Adrenal gland (tissue), 19 donors: ENCODE data around the gene HS2ST1. TPM values are rescaled to one million over a fixed set of nuclear protein-coding genes. Genes with fewer than 3 reads are reported as not detected.
A peak's percentile ranks its signal among the peaks of the same experiment; 100 is the strongest.
"Not testable (repeated sequence)": the region's sequence is repeated elsewhere in the genome, so short reads cannot be mapped to it uniquely, and the experiment has no call there.

Experiments used
- DNase-seq, 7 donors: peaks; one replicate each; pipeline ENCODE4 v3.0.0-alpha.2; 2019 to 2020
- H3K27ac ChIP-seq, 5 donors: fragments of 200-600 bp; sonication (generic) in 4 of 5; 1 replicate in 3 of 5; 2 replicates in 2 of 5; pipeline versions ENCODE4 v1.5.1 to v1.8.0; 2016 to 2020; ENCODE audit warnings: mild to moderate bottlenecking in 1 of 5
- H3K27me3 ChIP-seq: fragments of 200-600 bp; 2 replicates; pipeline ENCODE4 v1.8.0; 2021
- H3K36me3 ChIP-seq, 2 donors: fragments of 200-600 bp; replicated peaks in 1 of 2; 1 replicate in 1 of 2; 2 replicates in 1 of 2; pipeline versions ENCODE4 v1.5.1 to v1.8.0; 2018 to 2022
- H3K4me1 ChIP-seq, 2 donors: fragments of 200-600 bp; replicated peaks in 1 of 2; 1 replicate in 1 of 2; 2 replicates in 1 of 2; pipeline versions ENCODE4 v1.5.1 to v1.8.0; 2018 to 2021
- H3K4me3 ChIP-seq, 4 donors: fragments of 200-600 bp; sonication (generic) in 3 of 4; one replicate each; pipeline ENCODE4 v1.5.1; 2016 to 2018
- H3K9me3 ChIP-seq, 3 donors: fragments of 200-600 bp; sonication (generic) in 1 of 3; replicated peaks in 1 of 3; 1 replicate in 2 of 3; 2 replicates in 1 of 3; pipeline versions ENCODE4 v1.5.1 to v1.8.0; 2016 to 2021
- POLR2A ChIP-seq, 2 donors: fragments of 450-650 bp; IDR thresholded peaks; one replicate each; pipeline ENCODE4 v1.6.1; 2017; ENCODE audit warnings: antibody characterized with exemption in 2 of 2, mild to moderate bottlenecking in 2 of 2, moderate library complexity in 1 of 2
- WGBS, 4 donors: extraction: QIAGEN DNeasy Blood & Tissue Kit in 2 of 4; methylation state at CpG; one replicate each; pipeline versions ENCODE4 v1.1.5 to v1.1.7; 2013 to 2017; 5-methylcytosine and 5-hydroxymethylcytosine counted together
- intact Hi-C, 2 donors: fragments of 100-400 bp; cut with DNase I; formaldehyde crosslinking; loops; one replicate each; pipeline versions ENCODE4 v1.14.1 to v1.15.0; 2022 to 2023
- long read RNA-seq, 10 donors: library from polyadenylated mRNA in 3 of 10; unstranded in 2 of 10; stranded (forward) in 1 of 10; transcript quantifications; one replicate each; pipeline ENCODE4 v2.0.0 and lab custom pipeline, GENCODE V29; 2021 to 2026
- polyA plus RNA-seq, 3 donors: library from polyadenylated mRNA; stranded (reverse); fragments of 200-250 nt in 2 of 3; fragments of 350-450 nt in 1 of 3; fragmentation: Illumina TruSeq in 1 of 3; extraction: RNeasy Lipid Tissue Mini Kit (QIAGEN cat#74804) in 1 of 3; gene quantifications; one replicate each; pipeline ENCODE4 v1.2.3, GENCODE V29; 2013 to 2014
- total RNA-seq, 9 donors: library from RNA; depleted of rRNA in 4 of 9; stranded (reverse); fragments of >200 nt in 4 of 9; fragments of 120-200 nt in 1 of 9; fragmentation: NEBNext Ultra II Directional in 1 of 9; extraction: Animal tissue kit (Norgen Biotek cat#: 25700) in 1 of 9; gene quantifications; one replicate each; pipeline versions ENCODE4 v1.1.0 to v1.2.4, GENCODE V29; 2013 to 2023
- TF ChIP-seq, protein P1 (sequence below), 6 experiments: fragments of 450-650 bp in 4 of 6; fragments of 200-600 bp in 2 of 6; sonication (generic) in 1 of 6; IDR thresholded peaks; 1 replicate in 5 of 6; 2 replicates in 1 of 6; pipeline versions ENCODE4 v1.5.1 to v1.8.0; 2016 to 2021; ENCODE audit warnings: antibody characterized with exemption in 6 of 6, mild to moderate bottlenecking in 2 of 6, moderate library complexity in 1 of 6
- donor health status: healthy with polysubstance abuse.
- donor health status: Bipolar disorder and iron deficiency.
- donor health status: DM: yes; HTN: yes; CAD: no.
- donor health status: DM: no; HTN: no; CAD: no.
- donor health status: DM: no; HTN: no; CAD: no.
- donor health status: DM: yes; HTN: yes; CAD: no.

HS2ST1 gene
- total RNA-seq (100 to 1,000 TPM in 1 of 9 donors, 10 to 100 TPM in 8; 36.7 to 131 (median 49.0) TPM), polyA plus RNA-seq (10 to 100 TPM; 11.2 to 60.4 (median 12.9) TPM)
- long read RNA-seq, donor 1, full-length matches to known transcripts: 15 of 15 reads
- long read RNA-seq, donor 1, partial matches to known transcripts: 0 of 15 reads
- long read RNA-seq, donor 1, other reads (novel, unspliced or antisense): 0 of 15 reads
- long read RNA-seq, donor 2, full-length matches to known transcripts: 19 of 26 reads
- long read RNA-seq, donor 2, partial matches to known transcripts: 7 of 26 reads
- long read RNA-seq, donor 2, other reads (novel, unspliced or antisense): 0 of 26 reads
- long read RNA-seq, donor 3, full-length matches to known transcripts: 9 of 9 reads
- long read RNA-seq, donor 3, partial matches to known transcripts: 0 of 9 reads
- long read RNA-seq, donor 3, other reads (novel, unspliced or antisense): 0 of 9 reads
- long read RNA-seq, donor 4, full-length matches to known transcripts: 6 of 7 reads
- long read RNA-seq, donor 4, partial matches to known transcripts: 1 of 7 reads
- long read RNA-seq, donor 4, other reads (novel, unspliced or antisense): 0 of 7 reads
- long read RNA-seq, donor 5, full-length matches to known transcripts: 109 of 122 reads
- long read RNA-seq, donor 5, partial matches to known transcripts: 3 of 122 reads
- long read RNA-seq, donor 5, other reads (novel, unspliced or antisense): 10 of 122 reads
- long read RNA-seq, donor 6, partial matches to known transcripts: 0 of 1 reads
- long read RNA-seq, donor 6, other reads (novel, unspliced or antisense): 0 of 1 reads
- long read RNA-seq, donor 7, full-length matches to known transcripts: 11 of 17 reads
- long read RNA-seq, donor 7, partial matches to known transcripts: 6 of 17 reads
- long read RNA-seq, donor 7, other reads (novel, unspliced or antisense): 0 of 17 reads
- long read RNA-seq, donor 8, full-length matches to known transcripts: 40 of 63 reads
- long read RNA-seq, donor 8, partial matches to known transcripts: 16 of 63 reads
- long read RNA-seq, donor 8, other reads (novel, unspliced or antisense): 7 of 63 reads
- long read RNA-seq, donor 9, full-length matches to known transcripts: 31 of 36 reads
- long read RNA-seq, donor 9, partial matches to known transcripts: 5 of 36 reads
- long read RNA-seq, donor 9, other reads (novel, unspliced or antisense): 0 of 36 reads
- long read RNA-seq, donor 10, full-length matches to known transcripts: 9 of 9 reads
- long read RNA-seq, donor 10, partial matches to known transcripts: 0 of 9 reads
- long read RNA-seq, donor 10, other reads (novel, unspliced or antisense): 0 of 9 reads

DNA sequence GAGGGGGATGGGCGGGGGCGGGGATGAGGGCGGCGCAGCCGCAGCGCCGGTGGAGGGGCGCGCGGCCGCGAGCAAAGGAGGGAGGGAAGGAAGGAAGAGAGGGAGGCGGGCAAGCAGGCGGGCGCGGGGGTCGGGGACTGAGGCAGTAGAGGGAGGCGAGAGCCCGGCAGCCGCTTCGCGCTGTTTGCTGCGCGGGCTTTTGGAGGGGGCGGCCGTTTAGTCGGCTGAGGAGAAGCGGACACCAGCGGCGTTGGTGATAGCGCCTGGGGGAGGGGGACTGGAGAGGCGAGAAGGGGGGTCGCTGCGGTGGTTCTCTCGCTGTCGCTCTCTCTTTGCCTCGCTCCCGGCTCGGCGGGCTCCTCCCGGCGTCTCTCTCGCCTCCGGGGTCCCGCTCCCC is at the start of gene HS2ST1:
HS2ST1 (plus strand) TSS at position 35 of the 397 bp plus-strand sequence.
- Histone ChIP-seq H3K27me3 (no peaks in the 10 kb centered on the region), H3K4me1 (peaks cover 15 to 39% of the 10 kb centered on the region in 2 donors), H3K27ac (peak within 1 kb of the TSS; percentile 49 to 95 (median 91)), H3K36me3 (no peaks in the 10 kb centered on the region), H3K4me3 (peak within 1 kb of the TSS; percentile 76 to 95 (median 90)), H3K9me3 (no peaks in the 10 kb centered on the region)
- DNase-seq: no peak
- 0 to 2% (median 1%) methylated on average over 20 to 45 of the region's 45 CpGs; no CpG with 5 or more reads in 1 of the 4 donors for WGBS, 4 donors
- intact Hi-C loops: loop anchor here in 1 of 2 donors (10.0 kb wide), 1 partner anchor 50 kb away; no protein-coding TSS in a partner anchor
- peak; percentile 48 to 60 for TF ChIP-seq POLR2A (IDR thresholded peaks at IDR 0.05)
- TF ChIP-seq, protein P1, sequence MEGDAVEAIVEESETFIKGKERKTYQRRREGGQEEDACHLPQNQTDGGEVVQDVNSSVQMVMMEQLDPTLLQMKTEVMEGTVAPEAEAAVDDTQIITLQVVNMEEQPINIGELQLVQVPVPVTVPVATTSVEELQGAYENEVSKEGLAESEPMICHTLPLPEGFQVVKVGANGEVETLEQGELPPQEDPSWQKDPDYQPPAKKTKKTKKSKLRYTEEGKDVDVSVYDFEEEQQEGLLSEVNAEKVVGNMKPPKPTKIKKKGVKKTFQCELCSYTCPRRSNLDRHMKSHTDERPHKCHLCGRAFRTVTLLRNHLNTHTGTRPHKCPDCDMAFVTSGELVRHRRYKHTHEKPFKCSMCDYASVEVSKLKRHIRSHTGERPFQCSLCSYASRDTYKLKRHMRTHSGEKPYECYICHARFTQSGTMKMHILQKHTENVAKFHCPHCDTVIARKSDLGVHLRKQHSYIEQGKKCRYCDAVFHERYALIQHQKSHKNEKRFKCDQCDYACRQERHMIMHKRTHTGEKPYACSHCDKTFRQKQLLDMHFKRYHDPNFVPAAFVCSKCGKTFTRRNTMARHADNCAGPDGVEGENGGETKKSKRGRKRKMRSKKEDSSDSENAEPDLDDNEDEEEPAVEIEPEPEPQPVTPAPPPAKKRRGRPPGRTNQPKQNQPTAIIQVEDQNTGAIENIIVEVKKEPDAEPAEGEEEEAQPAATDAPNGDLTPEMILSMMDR (IDR thresholded peaks at IDR 0.05): no peak

DNA sequence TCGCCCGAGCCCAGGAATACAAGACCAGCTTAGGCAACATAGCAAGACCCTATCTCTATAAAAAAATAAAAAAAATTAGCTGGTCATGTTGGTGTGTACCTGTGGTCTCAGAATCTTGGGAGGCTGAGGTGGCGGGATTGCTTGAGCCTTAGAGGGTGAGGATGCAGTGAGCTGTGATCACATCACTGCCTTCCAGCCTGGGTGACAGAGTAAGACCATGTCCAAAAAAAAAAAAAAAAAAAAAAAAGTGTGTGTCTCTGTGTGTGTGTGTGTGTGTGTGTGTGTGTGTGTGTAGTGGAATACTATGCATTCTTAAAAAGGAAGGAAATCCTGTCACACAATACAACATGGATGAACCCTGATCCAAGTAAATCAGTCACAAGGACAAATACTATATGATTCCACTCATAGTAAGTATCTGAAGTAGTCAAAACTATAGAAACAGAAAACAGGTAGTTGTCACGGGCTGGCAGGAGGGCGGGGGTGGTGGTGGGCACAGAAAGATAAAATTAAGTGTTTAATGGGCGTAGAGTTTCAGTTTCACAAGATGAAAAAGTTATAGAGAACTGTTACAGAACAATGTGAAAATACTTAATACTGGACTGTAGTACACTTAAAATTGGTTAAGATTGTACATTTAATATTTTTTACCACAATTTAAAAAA is 48.3 kb upstream of the HS2ST1 start:
- H3K4me1 ChIP-seq: peaks cover under 1 to 11% of the 10 kb centered on the region in 2 donors
- no peak overlapping the region for H3K4me3 ChIP-seq
- WGBS, 4 donors: 89 to 96% (median 95%) methylated on average over 6 of the region's 6 CpGs
- no peak for TF ChIP-seq POLR2A (IDR thresholded peaks at IDR 0.05)
- TF ChIP-seq, protein P1 (IDR thresholded peaks at IDR 0.05): no peak
- H3K36me3 ChIP-seq: no peaks in the 10 kb centered on the region
- H3K27me3 ChIP-seq: no peaks in the 10 kb centered on the region
- DNase-seq: no peak
- intact Hi-C loops: no loop called here
- H3K27ac ChIP-seq: no peak overlapping the region
- H3K9me3 ChIP-seq: no peaks in the 10 kb centered on the region

GRCh38 chr1:86866665-86867064 is 47.8 kb upstream of the HS2ST1 start:
- Histone ChIP-seq H3K27me3 (no peaks in the 10 kb centered on the region), H3K27ac (no peak overlapping the region), H3K9me3 (no peaks in the 10 kb centered on the region), H3K4me3 (no peak overlapping the region), H3K36me3 (no peaks in the 10 kb centered on the region), H3K4me1 (peaks cover 0 to 8% of the 10 kb centered on the region in 2 donors)
- intact Hi-C loops: no loop called here
- TF ChIP-seq POLR2A (IDR thresholded peaks at IDR 0.05): no peak
- TF ChIP-seq, protein P1 (IDR thresholded peaks at IDR 0.05): no peak
- DNase-seq: no peak

DNA sequence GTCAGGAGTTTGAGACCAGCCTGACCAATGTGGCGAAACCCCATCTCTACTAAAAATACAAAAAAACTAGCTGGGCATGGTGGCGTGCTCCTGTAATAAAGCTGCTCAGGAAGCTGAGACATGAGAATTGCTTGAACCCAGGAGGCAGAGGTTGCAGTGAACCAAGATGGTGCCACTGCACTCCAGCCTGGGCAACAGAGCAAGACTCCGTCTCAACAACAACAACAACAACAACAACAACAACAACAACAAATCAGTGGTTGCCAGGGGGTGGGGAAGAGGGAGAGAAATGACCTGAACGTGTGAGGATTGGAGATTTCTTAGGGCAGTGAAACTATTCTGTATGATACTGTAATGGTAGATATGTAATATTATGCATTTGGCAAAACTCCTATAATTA is 47.2 kb upstream of the HS2ST1 start:
- H3K4me1 ChIP-seq, H3K36me3 ChIP-seq, H3K4me3 ChIP-seq, H3K27ac ChIP-seq, H3K9me3 ChIP-seq, H3K27me3 ChIP-seq, DNase-seq, intact Hi-C loops: not testable (repeated sequence)
- WGBS, 4 donors: 94 to 99% (median 97%) methylated on average over 4 of the region's 4 CpGs
